NT2/D1 (cell line): ENCODE measurements around the gene PHF13.

Source experiments
- DNase-seq: peaks from one replicate; pipeline ENCODE4 v3.0.0-alpha.2; 2011; ENCODE audit warnings: low read depth, low spot score
- H3K27me3 ChIP-seq: 2 replicates; pipeline ENCODE4 v1.6.0; 2011; ENCODE audit warnings: mild to moderate bottlenecking; ENCODE audit not compliant: insufficient read length, insufficient read depth
- H3K36me3 ChIP-seq: 2 replicates; pipeline ENCODE4 v1.6.1; 2011; ENCODE audit warnings: mild to moderate bottlenecking, low read length, mixed read lengths; ENCODE audit not compliant: insufficient read depth, insufficient read length
- H3K4me1 ChIP-seq: 2 replicates; pipeline ENCODE4 v1.5.1; 2011; ENCODE audit not compliant: insufficient read depth, insufficient read length
- H3K4me3 ChIP-seq: 2 replicates; pipeline ENCODE4 v1.5.1; 2011; ENCODE audit warnings: low read depth; ENCODE audit not compliant: insufficient read length
- H3K9ac ChIP-seq: 2 replicates; pipeline ENCODE4 v1.6.0; 2011; ENCODE audit warnings: low read depth; ENCODE audit not compliant: insufficient read length
- H3K9me3 ChIP-seq: 2 replicates; pipeline ENCODE4 v1.5.1; 2011; ENCODE audit warnings: mild to moderate bottlenecking, low read length; ENCODE audit not compliant: insufficient read depth
- SUZ12 ChIP-seq: IDR thresholded peaks from 2 replicates; pipeline ENCODE4 v1.6.1; 2011; ENCODE audit not compliant: insufficient read length, insufficient read depth; ENCODE audit errors: extremely low read depth
- YY1 ChIP-seq: IDR thresholded peaks from 2 replicates; pipeline ENCODE4 v1.6.1; 2011; ENCODE audit not compliant: insufficient read length, insufficient read depth
- ZNF274 ChIP-seq: IDR thresholded peaks from 2 replicates; pipeline ENCODE4 v1.6.1; 2011; ENCODE audit warnings: mild to moderate bottlenecking, low read depth, low read length

PHF13 gene

DNA sequence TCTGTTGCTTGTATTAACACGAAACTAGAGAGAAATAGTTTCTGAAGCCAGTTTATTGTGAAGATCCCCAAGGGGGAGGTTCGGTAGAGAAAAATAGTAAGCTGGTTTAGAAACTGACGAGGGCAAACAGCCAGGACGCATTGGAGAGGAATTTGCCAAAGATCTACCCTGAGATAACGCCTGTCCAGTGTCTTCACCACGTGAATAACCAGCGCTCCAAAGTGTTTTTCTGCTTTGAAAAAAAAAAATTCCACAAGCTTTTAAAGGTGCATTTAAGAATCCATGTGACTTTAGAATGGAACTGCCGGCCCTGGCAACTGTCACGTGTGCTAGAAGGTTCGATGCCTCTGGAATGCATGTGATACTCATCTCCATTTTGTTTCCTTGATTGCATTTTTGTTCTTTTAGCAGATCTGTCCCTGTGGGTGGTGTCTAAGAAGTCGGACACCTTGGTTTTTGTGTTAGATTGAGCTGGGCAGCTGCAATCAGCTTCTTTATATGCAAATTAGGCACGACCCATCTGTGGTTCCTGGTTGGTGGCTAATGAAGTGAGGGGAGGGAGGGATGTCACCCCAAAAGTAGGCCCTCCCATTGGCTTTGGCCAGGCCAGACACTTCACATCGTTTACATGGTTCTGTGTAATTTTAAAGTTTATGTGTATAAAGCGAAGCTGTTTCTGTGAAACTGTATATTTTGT lies 9.9 kb downstream of the PHF13 start:
- no peak overlapping the region for H3K4me3 ChIP-seq
- H3K36me3 ChIP-seq, result peaks cover 66% of the 10 kb centered on the region
- TF ChIP-seq ZNF274, result no peak
- TF ChIP-seq YY1, result no peak
- TF ChIP-seq SUZ12, result no peak

GRCh38 chr1:6624710-6625583 lies 11.4 kb downstream of the PHF13 start, which contains the start of gene THAP3:
Gene THAP3, plus strand, starts transcription at chr1:6624868. Its CDS starts 351 bp downstream, at chr1:6625219.
- peaks cover 66% of the 10 kb centered on the region for H3K36me3 ChIP-seq
- TF ChIP-seq ZNF274, result no peak
- peak; percentile 73 for TF ChIP-seq YY1
- peak; percentile 59 for DNase-seq
- H3K9ac ChIP-seq, result peak within 1 kb of the TSS; percentile 77
- no peaks in the 10 kb centered on the region for H3K4me1 ChIP-seq
- no peaks in the 10 kb centered on the region for H3K9me3 ChIP-seq
- H3K27me3 ChIP-seq, result no peaks in the 10 kb centered on the region
- peak within 1 kb of the TSS; percentile 64 for H3K4me3 ChIP-seq

More for the DNA sequence above, 9.9 kb downstream of the PHF13 start:
- Histone ChIP-seq H3K4me1 (no peaks in the 10 kb centered on the region), H3K9me3 (no peaks in the 10 kb centered on the region), H3K27me3 (no peaks in the 10 kb centered on the region), H3K9ac (no peak overlapping the region)
- DNase-seq, result no peak

- Histone ChIP-seq H3K9me3 (no peaks in the 10 kb centered on the region), H3K36me3 (peaks cover 63% of the 10 kb centered on the region), H3K4me1 (no peaks in the 10 kb centered on the region), H3K9ac (peak overlapping the region; percentile 77), H3K4me3 (peak overlapping the region; percentile 64), H3K27me3 (no peaks in the 10 kb centered on the region)
- DNase-seq, result no peak
- no peak for TF ChIP-seq YY1
- no peak for TF ChIP-seq ZNF274
- no peak for TF ChIP-seq SUZ12
Observed at GRCh38 chr1:6625584-6626149, 12.1 kb downstream of the PHF13 start.

DNA sequence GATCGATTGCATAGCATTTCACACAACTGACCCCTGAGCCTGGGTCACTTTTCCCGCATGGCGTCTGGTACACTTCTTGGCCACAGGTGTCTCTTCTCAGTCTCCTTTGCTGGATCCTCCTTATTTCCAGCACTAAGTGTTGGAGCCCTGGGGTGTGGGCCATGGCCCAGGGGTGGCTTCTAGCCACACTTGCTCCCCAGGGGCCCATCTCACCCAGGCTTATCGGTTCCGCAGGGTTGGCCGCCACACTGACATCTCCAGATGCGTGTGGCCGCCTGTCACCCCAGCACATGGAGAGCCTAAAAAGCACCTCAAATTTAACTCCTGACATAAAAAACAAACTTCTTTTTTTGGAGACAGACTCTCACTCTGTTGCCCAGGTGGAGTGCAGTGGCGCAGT lies 13.5 kb downstream of the PHF13 start:
- Histone ChIP-seq H3K36me3 (peaks cover 54% of the 10 kb centered on the region), H3K4me3 (no peak overlapping the region), H3K27me3 (no peaks in the 10 kb centered on the region), H3K9me3 (no peaks in the 10 kb centered on the region), H3K4me1 (no peaks in the 10 kb centered on the region), H3K9ac (no peak overlapping the region)
- no peak for DNase-seq
- TF ChIP-seq SUZ12, result no peak
- no peak for TF ChIP-seq ZNF274
- TF ChIP-seq YY1, result no peak

- H3K27me3 ChIP-seq, result no peaks in the 10 kb centered on the region
Observed at GRCh38 chr1:6627841-6628545, 14.5 kb downstream of the PHF13 start.

GRCh38 chr1:6628971-6629479 lies 15.5 kb downstream of the PHF13 start:
- DNase-seq, result no peak
- H3K4me3 ChIP-seq, result no peak overlapping the region
- H3K9ac ChIP-seq, result no peak overlapping the region
- no peaks in the 10 kb centered on the region for H3K27me3 ChIP-seq
- no peaks in the 10 kb centered on the region for H3K9me3 ChIP-seq
- H3K4me1 ChIP-seq, result no peaks in the 10 kb centered on the region
- no peak for TF ChIP-seq SUZ12
- no peak for TF ChIP-seq YY1
- TF ChIP-seq ZNF274, result no peak
- H3K36me3 ChIP-seq, result peaks cover 55% of the 10 kb centered on the region

More at GRCh38 chr1:6627841-6628545, 14.5 kb downstream of the PHF13 start:
- no peaks in the 10 kb centered on the region for H3K4me1 ChIP-seq
- H3K9ac ChIP-seq, result no peak overlapping the region
- no peak overlapping the region for H3K4me3 ChIP-seq
- peaks cover 53% of the 10 kb centered on the region for H3K36me3 ChIP-seq
- no peak for DNase-seq
- TF ChIP-seq ZNF274 (no peak), SUZ12 (no peak), YY1 (no peak)
- H3K9me3 ChIP-seq, result no peaks in the 10 kb centered on the region
